K562 (cell line): ENCODE data around the gene HSPH1. TPM values are rescaled to one million over a fixed set of nuclear protein-coding genes. Genes with fewer than 3 reads are reported as not detected.

Experiments used
- ATAC-seq: fragments of 200-7000 bp; cut with Tn5 transposase; 3 replicates; pipeline ENCODE4 v1.9.1; 2020; ENCODE audit warnings: moderate library complexity
- BruUV-seq: library from RNA; stranded (reverse); fragments of 400-500 nt; replicated peaks from 2 replicates; lab custom pipeline; 2021; lab: Mats Ljungman, UMichigan
- CTCF ChIA-PET: fragments of 300-600 bp; formaldehyde crosslinking; extraction: SDS; loops from one replicate; lab custom pipeline; 2021; ENCODE audit warnings: low intra/inter-chr PET ratio; lab: Yijun Ruan, JAX
- POLR2A ChIA-PET: fragments of 300-600, 350-650 bp; sonication (Branson Sonifier 250); formaldehyde crosslinking; extraction: SDS; loops from one replicate; lab custom pipeline; 2021; ENCODE audit warnings: antibody characterized with exemption, inconsistent platforms; lab: Yijun Ruan, JAX
- DNase-seq, 4 experiments: peaks; one replicate each; pipeline versions ENCODE4 v3.0.0 to v3.0.0-alpha.2; 2011 to 2018; ENCODE audit warnings: low spot score in 3 of 4, mixed read lengths in 3 of 4; ENCODE audit errors: extremely low read depth in 1 of 4
- FAIRE-seq: peaks from 2 replicates; lab custom pipeline; 2011; peaks lifted over from hg19 to GRCh38; lab: Jason Lieb, UNC
- H2AFZ ChIP-seq: 2 replicates; pipeline ENCODE4 v1.6.0; 2011; ENCODE audit warnings: low read depth, low read length, control low read depth, inconsistent platforms
- H3K27ac ChIP-seq: fragments of 200-600 bp; 3 replicates; pipeline ENCODE4 v1.8.0; 2011; ENCODE audit warnings: low read depth, mild to moderate bottlenecking, control low read depth, inconsistent platforms, low read length, moderate library complexity, mixed read lengths; ENCODE audit errors: extremely low read depth
- H3K27me3 ChIP-seq, 2 experiments: fragments of 300-600 bp in 1 of 2; 2 replicates in 1 of 2; 3 replicates in 1 of 2; pipeline versions ENCODE4 v1.6.0 to v1.8.0; 2011; ENCODE audit warnings: inconsistent platforms in 2 of 2, low read length in 2 of 2, mild to moderate bottlenecking in 1 of 2, mixed read lengths in 1 of 2, moderate library complexity in 1 of 2; ENCODE audit not compliant: control insufficient read depth in 2 of 2, insufficient read depth in 2 of 2
- H3K36me3 ChIP-seq: fragments of 300-600 bp; 3 replicates; pipeline ENCODE4 v1.8.0; 2011; ENCODE audit warnings: mild to moderate bottlenecking, low read length, inconsistent platforms; ENCODE audit not compliant: control insufficient read depth, insufficient read depth
- H3K4me1 ChIP-seq, 2 experiments: fragments of 200-600 bp in 1 of 2; replicated peaks in 1 of 2; 2 replicates in 1 of 2; 3 replicates in 1 of 2; pipeline versions ENCODE4 v1.5.1 to v1.8.0; 2011; ENCODE audit warnings: inconsistent platforms in 2 of 2, low read length in 2 of 2, mild to moderate bottlenecking in 1 of 2, mixed read lengths in 1 of 2, moderate library complexity in 1 of 2; ENCODE audit not compliant: control insufficient read depth in 2 of 2, insufficient read depth in 2 of 2
- H3K4me2 ChIP-seq: 2 replicates; pipeline ENCODE4 v1.6.1; 2011; ENCODE audit warnings: low read length, control low read depth, inconsistent platforms, mixed read lengths; ENCODE audit not compliant: insufficient read depth
- H3K4me3 ChIP-seq: fragments of 200-600 bp; sonication (generic), shearing (Covaris generic); 2 replicates; pipeline ENCODE4 v1.5.1; 2016; ENCODE audit warnings: control low read depth, inconsistent platforms
- H3K79me2 ChIP-seq: fragments of 200-600 bp; 3 replicates; pipeline ENCODE4 v1.8.0; 2011; ENCODE audit warnings: low read length, inconsistent platforms; ENCODE audit not compliant: control insufficient read depth, insufficient read depth
- H3K9ac ChIP-seq, 2 experiments: 2 replicates each; pipeline versions ENCODE4 v1.6.0 to v1.6.1; 2011; ENCODE audit warnings: low read depth in 2 of 2, low read length in 2 of 2, control low read depth in 1 of 2, inconsistent platforms in 1 of 2, mild to moderate bottlenecking in 1 of 2, mixed read lengths in 1 of 2; ENCODE audit not compliant: insufficient read depth in 1 of 2
- H3K9me1 ChIP-seq: one replicate; pipeline ENCODE4 v1.6.0; 2011; ENCODE audit warnings: inconsistent platforms, mild to moderate bottlenecking, low read length, moderate library complexity; ENCODE audit not compliant: control insufficient read depth, insufficient read depth
- H3K9me3 ChIP-seq: replicated peaks from 2 replicates; pipeline ENCODE4 v1.5.1; 2011; ENCODE audit warnings: low read depth, low read length, inconsistent platforms; ENCODE audit not compliant: control insufficient read depth, insufficient read depth
- H4K20me1 ChIP-seq: replicated peaks from 2 replicates; pipeline ENCODE4 v1.6.1; 2011; ENCODE audit warnings: low read length, inconsistent platforms, mixed read lengths; ENCODE audit not compliant: control insufficient read depth, insufficient read depth
- ARID2 ChIP-seq: fragments of 450-650 bp; IDR thresholded peaks from 2 replicates; pipeline ENCODE4 v1.6.1; 2017; ENCODE audit warnings: antibody characterized with exemption, mild to moderate bottlenecking
- DNMT1 ChIP-seq: fragments of 450-650 bp; IDR thresholded peaks from 2 replicates; pipeline ENCODE4 v1.6.1; 2016; ENCODE audit warnings: antibody characterized with exemption, mild to moderate bottlenecking
- FOXK2 ChIP-seq, 2 experiments: fragments of 450-650 bp; IDR thresholded peaks in 1 of 2; conservative IDR thresholded peaks in 1 of 2; 2 replicates each; pipeline ENCODE4 v1.6.1; 2016; ENCODE audit warnings: low read depth in 2 of 2, mild to moderate bottlenecking in 1 of 2
- GTF2F1 ChIP-seq: IDR thresholded peaks from 2 replicates; pipeline ENCODE4 v1.6.1; 2011; ENCODE audit warnings: low read depth, low read length, improper control_type of control experiment
- MED1 ChIP-seq: sonication (generic); formaldehyde crosslinking; IDR thresholded peaks from 2 replicates; pipeline ENCODE4 v1.8.1; 2023; ENCODE audit warnings: missing genetic modification reagents, borderline replicate concordance
- NR2F6 ChIP-seq: fragments of 450-650 bp; formaldehyde crosslinking; IDR thresholded peaks from 2 replicates; pipeline ENCODE4 v1.4.0; 2020; ENCODE audit warnings: mild to moderate bottlenecking
- PHF21A ChIP-seq: fragments of 450-650 bp; IDR thresholded peaks from 2 replicates; pipeline ENCODE4 v1.6.1; 2017; ENCODE audit warnings: low read depth, borderline replicate concordance
- SP2 ChIP-seq: IDR thresholded peaks from 2 replicates; pipeline ENCODE4 v1.6.1; 2011; ENCODE audit warnings: mild to moderate bottlenecking, low read depth, low read length, moderate library complexity; ENCODE audit not compliant: poor library complexity, severe bottlenecking; ENCODE audit errors: extremely low read depth
- TCF15 ChIP-seq: fragments of 250-450 bp; sonication (Bioruptor Pico); IDR thresholded peaks from 2 replicates; pipeline ENCODE4 v1.8.0; 2022; ENCODE audit warnings: moderate library complexity, mild to moderate bottlenecking, inconsistent platforms
- TEAD2 ChIP-seq: fragments of 450-650 bp; IDR thresholded peaks from 2 replicates; pipeline ENCODE4 v1.6.1; 2016; ENCODE audit warnings: missing genetic modification characterization, control low read depth, missing compliant biosample characterization
- TGIF2 ChIP-seq: sonication (generic); formaldehyde crosslinking; IDR thresholded peaks from 2 replicates; pipeline ENCODE4 v1.8.1; 2022; ENCODE audit warnings: mild to moderate bottlenecking, missing genetic modification reagents, moderate library complexity
- ZNF12 ChIP-seq: sonication (generic); formaldehyde crosslinking; IDR thresholded peaks from 2 replicates; pipeline ENCODE4 v1.4.0; 2020; ENCODE audit warnings: mild to moderate bottlenecking, missing genetic modification reagents
- ZNF354B ChIP-seq: fragments of 250-450 bp; sonication (Bioruptor Pico); IDR thresholded peaks from 2 replicates; pipeline ENCODE4 v1.4.0; 2020
- WGBS: fragments of 100-300 bp; shearing (Covaris generic); methylation state at CpG from one replicate; pipeline ENCODE4 v1.1.6; 2016; ENCODE audit warnings: low coverage, mixed read lengths; ENCODE audit not compliant: insufficient coverage; ENCODE audit errors: missing lambda C conversion rate; 5-methylcytosine and 5-hydroxymethylcytosine counted together
- in situ Hi-C: fragments of 300-500 bp; cut with MboI; formaldehyde crosslinking; loops from 4 replicates; pipeline ENCODE4 v1.15.0; 2018; ENCODE audit warnings: inconsistent platforms, mixed read lengths
- intact Hi-C: fragments of 100-400 bp; cut with micrococcal nuclease; formaldehyde crosslinking; loops from 2 replicates; pipeline ENCODE4 v1.14.2; 2022
- polyA plus RNA-seq, 8 experiments: library from polyadenylated mRNA; depleted of rRNA in 4 of 8; stranded (reverse) in 5 of 8; unstranded in 3 of 8; fragments of >200 nt; fragmentation: Nextera tagmentation in 2 of 8; fragmentation: Illumina TruSeq in 1 of 8; extraction: Ambion mirVana in 2 of 8; extraction: Trizol in 1 of 8; gene quantifications; 2 replicates each; pipeline versions ENCODE4 v1.2.1 to v1.2.3, GENCODE V29; 2011 to 2014; ENCODE audit warnings: inconsistent platforms in 1 of 8, missing spikeins in 1 of 8
- total RNA-seq, 7 experiments: library from RNA; depleted of rRNA in 6 of 7; stranded (reverse); fragments of >200 nt in 6 of 7; fragmentation: Illumina TruSeq in 2 of 7; extraction: Trizol in 2 of 7; gene quantifications; 2 replicates each; pipeline versions ENCODE4 v1.2.1 to v1.2.3, GENCODE V29; 2011 to 2021; ENCODE audit warnings: low replicate concordance in 1 of 7
- TF ChIP-seq, protein P1 (sequence below): fragments of 250-450 bp; sonication (Bioruptor Pico); IDR thresholded peaks from 2 replicates; pipeline ENCODE4 v1.4.0; 2020; ENCODE audit warnings: borderline replicate concordance

HSPH1 gene
- total and polyA plus RNA-seq, 9 of the 15 experiments (the other 6 are each of a cell fraction or from before 2014, with no cell fraction given): 34.6 to 104 (median 64.7) TPM

DNA sequence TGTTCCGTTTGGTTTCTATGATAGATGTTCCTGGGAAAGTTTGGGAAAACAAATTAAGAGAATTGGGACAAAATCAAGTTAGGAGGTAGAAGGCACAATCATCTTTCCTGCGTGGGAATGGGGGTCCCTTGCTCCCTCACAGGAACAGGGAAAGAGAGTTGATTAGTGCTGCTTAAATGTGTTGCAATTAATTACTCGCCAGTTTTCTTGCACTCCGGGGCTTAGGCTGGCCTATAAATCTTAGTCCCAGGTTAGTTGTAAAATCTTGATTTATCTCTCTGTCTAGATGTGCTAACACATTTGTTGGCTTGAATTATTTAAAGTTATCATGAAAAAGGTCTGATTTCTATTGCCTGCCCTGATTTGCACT lies 48.1 kb upstream of the HSPH1 start:
- no peak for FAIRE-seq
- WGBS: 54% methylated on average over 4 of the region's 4 CpGs
- no peaks in the 10 kb centered on the region for H3K27me3 ChIP-seq
- no peaks in the 10 kb centered on the region; a peak in 2 of 5 replicates for H3K4me1 ChIP-seq
- no peak overlapping the region for H3K9ac ChIP-seq
- no peaks in the 10 kb centered on the region for H3K36me3 ChIP-seq
- ChIA-PET CTCF (no interaction called here), POLR2A (no interaction called here)
- H3K4me3 ChIP-seq: no peak overlapping the region
- ATAC-seq: no peak
- H3K9me1 ChIP-seq: no peaks in the 10 kb centered on the region
- no peaks in the 10 kb centered on the region for H4K20me1 ChIP-seq
- intact Hi-C loops (no loop called here), in situ Hi-C loops (no loop called here)
- H3K4me2 ChIP-seq: no peak overlapping the region
- DNase-seq: no peak
- no TSS peak for BruUV-seq
- no peak for TF ChIP-seq SP2
- TF ChIP-seq TEAD2 (tag): no peak
- TF ChIP-seq DNMT1: no peak
- no peak for TF ChIP-seq ARID2
- TF ChIP-seq FOXK2 (conservative IDR thresholded peaks at IDR 0.05 in 1 of 2, IDR thresholded peaks at IDR 0.05 in 1 of 2; ENCODE audit: low read depth in 2 of 2): no peak
- no peak for TF ChIP-seq GTF2F1
- TF ChIP-seq ZNF354B: no peak
- TF ChIP-seq, protein P1, sequence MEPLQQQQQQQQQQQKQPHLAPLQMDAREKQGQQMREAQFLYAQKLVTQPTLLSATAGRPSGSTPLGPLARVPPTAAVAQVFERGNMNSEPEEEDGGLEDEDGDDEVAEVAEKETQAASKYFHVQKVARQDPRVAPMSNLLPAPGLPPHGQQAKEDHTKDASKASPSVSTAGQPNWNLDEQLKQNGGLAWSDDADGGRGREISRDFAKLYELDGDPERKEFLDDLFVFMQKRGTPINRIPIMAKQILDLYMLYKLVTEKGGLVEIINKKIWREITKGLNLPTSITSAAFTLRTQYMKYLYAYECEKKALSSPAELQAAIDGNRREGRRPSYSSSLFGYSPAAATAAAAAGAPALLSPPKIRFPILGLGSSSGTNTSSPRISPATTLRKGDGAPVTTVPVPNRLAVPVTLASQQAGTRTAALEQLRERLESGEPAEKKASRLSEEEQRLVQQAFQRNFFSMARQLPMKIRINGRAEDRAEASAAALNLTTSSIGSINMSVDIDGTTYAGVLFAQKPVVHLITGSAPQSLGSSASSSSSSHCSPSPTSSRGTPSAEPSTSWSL (CRISPR knock-in tag): no peak
- TF ChIP-seq MED1 (CRISPR knock-in tag): no peak
- TF ChIP-seq TCF15: no peak
- TF ChIP-seq PHF21A: no peak
- TF ChIP-seq TGIF2 (CRISPR knock-in tag): no peak
- no peak for TF ChIP-seq NR2F6 (CRISPR knock-in tag)
- TF ChIP-seq ZNF12 (CRISPR knock-in tag): no peak
- no peaks in the 10 kb centered on the region for H3K9me3 ChIP-seq
- no peaks in the 10 kb centered on the region for H3K79me2 ChIP-seq
- no peak overlapping the region for H2AFZ ChIP-seq
- H3K27ac ChIP-seq: no peak overlapping the region
